Ishikawa (cell line): ENCODE data around the gene RNF175.

Experiments used
- CEBPB ChIP-seq: IDR thresholded peaks from 2 replicates; pipeline ENCODE4 v1.6.1; 2012
- CREB1 ChIP-seq: IDR thresholded peaks from 2 replicates; pipeline ENCODE4 v1.6.1; 2012; ENCODE audit warnings: low read depth
- EP300 ChIP-seq: IDR thresholded peaks from 2 replicates; pipeline ENCODE4 v1.6.1; 2012; ENCODE audit warnings: borderline replicate concordance
- FOXM1 ChIP-seq: IDR thresholded peaks from 2 replicates; pipeline ENCODE4 v1.6.1; 2012; ENCODE audit warnings: low read depth, borderline replicate concordance
- NFIC ChIP-seq: IDR thresholded peaks from 2 replicates; pipeline ENCODE4 v1.6.1; 2012
- RAD21 ChIP-seq: IDR thresholded peaks from 2 replicates; pipeline ENCODE4 v1.6.1; 2012; ENCODE audit warnings: low read depth
- REST ChIP-seq: IDR thresholded peaks from 2 replicates; pipeline ENCODE4 v1.6.1; 2012; ENCODE audit warnings: low read depth, mild to moderate bottlenecking
- TAF1 ChIP-seq: IDR thresholded peaks from 2 replicates; pipeline ENCODE4 v1.6.1; 2012; ENCODE audit warnings: low read depth, mild to moderate bottlenecking
- TEAD4 ChIP-seq: IDR thresholded peaks from 2 replicates; pipeline ENCODE4 v1.6.1; 2012
- ZBTB7A ChIP-seq: IDR thresholded peaks from 2 replicates; pipeline ENCODE4 v1.6.1; 2012; ENCODE audit warnings: low read depth
- TF ChIP-seq, protein P1 (sequence below): IDR thresholded peaks from 2 replicates; pipeline ENCODE4 v1.6.1; 2012

DNA sequence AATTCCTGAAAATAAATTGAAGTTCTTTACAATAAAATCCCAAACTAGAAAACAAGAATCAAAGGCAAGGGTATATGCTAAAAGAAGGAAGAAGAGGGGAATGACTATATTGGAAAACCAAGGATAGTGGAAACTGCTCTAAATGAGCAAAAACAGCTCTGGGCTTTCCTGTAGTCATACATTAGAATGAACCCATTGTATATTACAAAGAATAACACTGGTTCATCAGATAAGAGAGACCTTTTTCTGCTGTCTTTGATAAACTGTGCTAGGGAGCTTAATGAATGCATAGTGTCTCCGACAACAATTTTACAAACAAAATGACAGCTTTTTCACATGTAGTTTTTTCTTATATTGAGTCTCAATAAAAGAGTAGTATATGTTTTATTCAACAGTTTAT is 49.1 kb downstream of the RNF175 start:
- TF ChIP-seq EP300 (no peak), RAD21 (no peak), FOXM1 (no peak), NFIC (no peak), TEAD4 (no peak), REST (no peak), CEBPB (no peak), TAF1 (no peak), ZBTB7A (no peak), CREB1 (no peak)
- TF ChIP-seq, protein P1, sequence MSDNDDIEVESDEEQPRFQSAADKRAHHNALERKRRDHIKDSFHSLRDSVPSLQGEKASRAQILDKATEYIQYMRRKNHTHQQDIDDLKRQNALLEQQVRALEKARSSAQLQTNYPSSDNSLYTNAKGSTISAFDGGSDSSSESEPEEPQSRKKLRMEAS: no peak
